Keratinocyte (primary cell): ENCODE data around the gene PARVA. TPM values are rescaled to one million over a fixed set of nuclear protein-coding genes. Genes with fewer than 3 reads are reported as not detected.

Source experiments
- DNase-seq: peaks from one replicate; pipeline ENCODE4 v3.0.0-alpha.2; 2011; ENCODE audit warnings: low read depth, missing footprints, low spot score
- FAIRE-seq: peaks from 2 replicates; lab custom pipeline; 2011; peaks lifted over from hg19 to GRCh38; lab: Jason Lieb, UNC
- H2AFZ ChIP-seq: 2 replicates; pipeline ENCODE4 v1.6.0; 2012; ENCODE audit warnings: low read length, control low read depth, inconsistent platforms; ENCODE audit not compliant: control insufficient read depth
- H3K27ac ChIP-seq: 2 replicates; pipeline ENCODE4 v1.5.1; 2011; ENCODE audit warnings: low read length; ENCODE audit not compliant: control insufficient read depth, insufficient read depth
- H3K27me3 ChIP-seq: 3 replicates; pipeline ENCODE4 v1.6.0; 2011; ENCODE audit warnings: low read length; ENCODE audit not compliant: control insufficient read depth, insufficient read depth; ENCODE audit errors: extremely low read depth
- H3K36me3 ChIP-seq, 2 experiments: 2 replicates in 1 of 2; 3 replicates in 1 of 2; pipeline ENCODE4 v1.5.1; 2011; ENCODE audit warnings: low read length in 2 of 2, mild to moderate bottlenecking in 1 of 2; ENCODE audit not compliant: control insufficient read depth in 2 of 2, insufficient read depth in 2 of 2; ENCODE audit errors: extremely low read depth in 1 of 2
- H3K4me1 ChIP-seq: 3 replicates; pipeline ENCODE4 v1.5.1; 2011; ENCODE audit warnings: low read length; ENCODE audit not compliant: control insufficient read depth, insufficient read depth; ENCODE audit errors: extremely low read depth
- H3K4me2 ChIP-seq: 3 replicates; pipeline ENCODE4 v1.6.0; 2011; ENCODE audit warnings: low read depth, low read length; ENCODE audit not compliant: control insufficient read depth, insufficient read depth; ENCODE audit errors: extremely low read depth
- H3K4me3 ChIP-seq, 3 experiments: fragments of 200-600 bp in 1 of 3; sonication (generic) in 1 of 3; 2 replicates in 2 of 3; 3 replicates in 1 of 3; pipeline ENCODE4 v1.5.1; 2011 to 2016; ENCODE audit warnings: low read length in 3 of 3, mild to moderate bottlenecking in 3 of 3, control low read depth in 2 of 3, inconsistent platforms in 1 of 3, low read depth in 1 of 3, mixed read lengths in 1 of 3, mixed run types in 1 of 3, moderate library complexity in 1 of 3; ENCODE audit not compliant: control insufficient read depth in 2 of 3, insufficient read depth in 2 of 3; ENCODE audit errors: extremely low read depth in 1 of 3
- H3K79me2 ChIP-seq: 2 replicates; pipeline ENCODE4 v1.6.0; 2012; ENCODE audit warnings: low read length; ENCODE audit not compliant: control insufficient read depth, insufficient read depth
- H3K9ac ChIP-seq: 3 replicates; pipeline ENCODE4 v1.6.0; 2011; ENCODE audit warnings: low read length; ENCODE audit not compliant: control insufficient read depth, insufficient read depth; ENCODE audit errors: extremely low read depth
- H3K9me1 ChIP-seq: 3 replicates; pipeline ENCODE4 v1.6.0; 2011; ENCODE audit warnings: low read length; ENCODE audit not compliant: control insufficient read depth, insufficient read depth; ENCODE audit errors: extremely low read depth
- H3K9me3 ChIP-seq: 2 replicates; pipeline ENCODE4 v1.5.1; 2012; ENCODE audit warnings: low read depth, low read length; ENCODE audit not compliant: control insufficient read depth
- H4K20me1 ChIP-seq: 3 replicates; pipeline ENCODE4 v1.6.0; 2011; ENCODE audit warnings: low read length; ENCODE audit not compliant: control insufficient read depth, insufficient read depth; ENCODE audit errors: extremely low read depth
- EZH2 ChIP-seq: IDR thresholded peaks from one replicate; pipeline ENCODE4 v1.6.1; 2012; ENCODE audit warnings: inconsistent platforms, mild to moderate bottlenecking, low read length, moderate library complexity
- dilution Hi-C: fragments of 300-500 bp; cut with MboI; formaldehyde crosslinking; loops from one replicate; pipeline ENCODE4 v1.7.0; 2020; ENCODE audit warnings: low sequenced_read_pairs; ENCODE audit not compliant: extremely low pct_ligation_motif_present
- polyA plus RNA-seq, 5 experiments: library from polyadenylated mRNA; depleted of rRNA in 3 of 5; stranded (reverse) in 3 of 5; stranded (forward) in 1 of 5; unstranded in 1 of 5; fragments of >200 nt; gene quantifications; 1 replicate in 1 of 5; 2 replicates in 3 of 5; 3 replicates in 1 of 5; pipeline versions ENCODE4 v1.2.1 to v1.2.3, GENCODE V29; 2011 to 2012; ENCODE audit warnings: missing spikeins in 2 of 5, low read depth in 1 of 5, low replicate concordance in 1 of 5
- TF ChIP-seq, protein P1 (sequence below), 3 experiments: IDR thresholded peaks in 1 of 3; conservative IDR thresholded peaks in 1 of 3; optimal IDR thresholded peaks in 1 of 3; 2 replicates in 2 of 3; 3 replicates in 1 of 3; pipeline versions ENCODE3 to v1.5.1; 2011; ENCODE audit warnings: low read length in 3 of 3, mild to moderate bottlenecking in 3 of 3, moderate library complexity in 2 of 3, control low read depth in 1 of 3, inconsistent platforms in 1 of 3; ENCODE audit not compliant: insufficient read depth in 2 of 3; ENCODE audit errors: extremely low read depth in 1 of 3

Gene PARVA
- polyA plus RNA-seq, 1 donor (not counting 4 experiments of a cell fraction or from before 2014, with no cell fraction given): 28.9 TPM

DNA sequence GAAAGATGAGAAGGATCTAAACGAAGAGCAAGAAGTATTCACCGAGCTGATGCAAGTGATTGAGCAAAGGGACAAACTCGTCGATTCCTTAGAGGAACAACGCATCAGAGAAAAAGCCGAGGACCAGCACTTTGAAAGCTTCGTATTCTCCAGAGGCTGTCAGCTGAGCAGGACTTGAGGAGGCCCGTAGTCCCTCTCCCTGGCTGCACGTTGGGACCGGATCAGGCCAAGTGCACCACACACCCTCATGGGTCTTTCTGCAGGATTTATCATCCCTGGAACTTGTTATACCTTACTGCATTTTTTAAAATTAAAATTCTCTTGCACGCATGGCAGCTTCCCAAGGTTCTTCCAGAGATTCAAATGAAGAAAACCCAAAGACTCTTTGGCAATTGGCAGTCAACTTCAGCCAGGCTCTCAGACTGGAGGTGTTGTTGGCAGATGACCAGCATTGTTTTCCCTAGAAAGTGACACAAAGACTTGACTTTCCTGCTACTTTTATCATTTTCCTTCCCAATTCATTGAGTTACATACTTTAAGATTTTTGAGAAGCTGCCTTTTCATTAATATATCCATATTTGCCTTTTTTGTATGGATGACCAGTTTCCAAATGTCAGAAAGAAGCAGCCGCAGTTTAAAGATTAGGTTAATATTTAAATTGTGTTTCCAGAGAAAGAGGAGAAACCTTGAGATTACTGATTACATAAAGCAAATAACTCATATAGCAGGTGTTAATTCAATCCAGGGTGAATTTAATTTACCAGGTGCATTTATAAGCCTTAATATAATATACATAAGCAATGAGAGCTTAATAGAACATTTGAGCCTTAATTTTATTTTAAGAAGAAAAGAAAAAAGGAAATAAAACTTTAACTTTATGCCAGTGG is 18.8 kb upstream of the PARVA start:
- no peaks in the 10 kb centered on the region for H3K4me1 ChIP-seq
- H3K9me3 ChIP-seq: no peaks in the 10 kb centered on the region
- no peaks in the 10 kb centered on the region for H3K79me2 ChIP-seq
- TF ChIP-seq, protein P1, sequence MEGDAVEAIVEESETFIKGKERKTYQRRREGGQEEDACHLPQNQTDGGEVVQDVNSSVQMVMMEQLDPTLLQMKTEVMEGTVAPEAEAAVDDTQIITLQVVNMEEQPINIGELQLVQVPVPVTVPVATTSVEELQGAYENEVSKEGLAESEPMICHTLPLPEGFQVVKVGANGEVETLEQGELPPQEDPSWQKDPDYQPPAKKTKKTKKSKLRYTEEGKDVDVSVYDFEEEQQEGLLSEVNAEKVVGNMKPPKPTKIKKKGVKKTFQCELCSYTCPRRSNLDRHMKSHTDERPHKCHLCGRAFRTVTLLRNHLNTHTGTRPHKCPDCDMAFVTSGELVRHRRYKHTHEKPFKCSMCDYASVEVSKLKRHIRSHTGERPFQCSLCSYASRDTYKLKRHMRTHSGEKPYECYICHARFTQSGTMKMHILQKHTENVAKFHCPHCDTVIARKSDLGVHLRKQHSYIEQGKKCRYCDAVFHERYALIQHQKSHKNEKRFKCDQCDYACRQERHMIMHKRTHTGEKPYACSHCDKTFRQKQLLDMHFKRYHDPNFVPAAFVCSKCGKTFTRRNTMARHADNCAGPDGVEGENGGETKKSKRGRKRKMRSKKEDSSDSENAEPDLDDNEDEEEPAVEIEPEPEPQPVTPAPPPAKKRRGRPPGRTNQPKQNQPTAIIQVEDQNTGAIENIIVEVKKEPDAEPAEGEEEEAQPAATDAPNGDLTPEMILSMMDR (optimal IDR thresholded peaks at IDR 0.05 in 1 of 3, IDR thresholded peaks at IDR 0.05 in 1 of 3, conservative IDR thresholded peaks at IDR 0.05 in 1 of 3; ENCODE audit: extremely low read depth in 1 of 3, insufficient read depth in 2 of 3, low read length in 3 of 3): no peak
- TF ChIP-seq EZH2: no peak
- no peak overlapping the region for H2AFZ ChIP-seq
- FAIRE-seq (no peak), DNase-seq (no peak)
- no peak overlapping the region for H3K4me3 ChIP-seq
- no peaks in the 10 kb centered on the region for H3K27me3 ChIP-seq
- H3K27ac ChIP-seq: no peak overlapping the region
- no peaks in the 10 kb centered on the region for H4K20me1 ChIP-seq
- no peak overlapping the region for H3K4me2 ChIP-seq
- H3K36me3 ChIP-seq: peaks cover 18% of the 10 kb centered on the region in 2 experiments
- dilution Hi-C loops: no loop called here
- no peak overlapping the region for H3K9ac ChIP-seq
- H3K9me1 ChIP-seq: no peaks in the 10 kb centered on the region

DNA sequence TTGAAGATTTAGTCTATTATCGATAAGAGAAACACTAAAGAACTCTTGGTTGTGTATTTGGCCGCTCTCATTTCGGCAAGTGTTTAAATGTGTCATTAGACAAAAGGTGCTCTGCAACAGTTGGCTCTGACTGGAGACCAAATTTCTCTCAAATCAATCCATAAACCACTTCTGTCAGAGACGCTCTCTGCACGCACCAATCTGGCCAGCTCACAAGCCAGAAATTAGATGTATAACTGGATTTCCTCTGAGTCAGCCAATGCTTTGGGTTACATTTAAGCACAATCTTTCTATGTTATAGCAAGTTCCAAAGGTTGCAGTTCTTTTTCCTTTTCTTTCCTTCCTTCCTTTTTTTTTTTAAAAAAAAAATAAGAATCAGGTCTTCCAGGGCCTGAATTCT is 17.6 kb upstream of the PARVA start:
- Histone ChIP-seq H3K79me2 (no peaks in the 10 kb centered on the region), H2AFZ (no peak overlapping the region), H3K9me1 (no peaks in the 10 kb centered on the region), H3K36me3 (peaks cover 18% of the 10 kb centered on the region in 2 experiments), H3K9ac (no peak overlapping the region), H3K27ac (no peak overlapping the region), H3K27me3 (no peaks in the 10 kb centered on the region), H3K4me2 (no peak overlapping the region), H3K9me3 (no peaks in the 10 kb centered on the region), H4K20me1 (no peaks in the 10 kb centered on the region), H3K4me1 (no peaks in the 10 kb centered on the region), H3K4me3 (no peak overlapping the region)
- dilution Hi-C loops: no loop called here
- FAIRE-seq (no peak), DNase-seq (no peak)
- TF ChIP-seq, protein P1 (optimal IDR thresholded peaks at IDR 0.05 in 1 of 3, IDR thresholded peaks at IDR 0.05 in 1 of 3, conservative IDR thresholded peaks at IDR 0.05 in 1 of 3; ENCODE audit: extremely low read depth in 1 of 3, insufficient read depth in 2 of 3, low read length in 3 of 3): no peak
- TF ChIP-seq EZH2: no peak
